ENCODE results near the gene REEP3.
"Not testable (repeated sequence)": the region's sequence is repeated elsewhere in the genome, so short reads cannot be mapped to it uniquely, and the experiment has no call there.

DNA sequence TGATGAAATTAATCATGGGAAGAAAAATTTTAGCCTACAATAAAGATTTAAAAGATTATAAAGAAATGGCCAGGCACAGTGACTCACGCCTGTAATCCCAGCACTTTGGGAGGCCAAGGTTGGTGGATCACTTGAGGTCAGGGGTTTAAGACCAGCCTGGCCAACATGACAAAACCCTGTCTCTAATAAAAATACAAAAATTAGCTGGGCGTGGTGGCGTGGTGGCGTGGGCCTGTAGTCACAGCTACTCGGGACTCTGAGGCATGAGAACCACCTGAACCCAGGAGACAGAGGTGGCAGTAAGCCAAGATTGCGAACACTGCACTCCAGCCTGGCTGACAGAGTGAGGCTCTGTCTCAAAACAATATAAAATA, 28.9 kb upstream of the REEP3 start:
- TF ChIP-seq, protein P1, sequence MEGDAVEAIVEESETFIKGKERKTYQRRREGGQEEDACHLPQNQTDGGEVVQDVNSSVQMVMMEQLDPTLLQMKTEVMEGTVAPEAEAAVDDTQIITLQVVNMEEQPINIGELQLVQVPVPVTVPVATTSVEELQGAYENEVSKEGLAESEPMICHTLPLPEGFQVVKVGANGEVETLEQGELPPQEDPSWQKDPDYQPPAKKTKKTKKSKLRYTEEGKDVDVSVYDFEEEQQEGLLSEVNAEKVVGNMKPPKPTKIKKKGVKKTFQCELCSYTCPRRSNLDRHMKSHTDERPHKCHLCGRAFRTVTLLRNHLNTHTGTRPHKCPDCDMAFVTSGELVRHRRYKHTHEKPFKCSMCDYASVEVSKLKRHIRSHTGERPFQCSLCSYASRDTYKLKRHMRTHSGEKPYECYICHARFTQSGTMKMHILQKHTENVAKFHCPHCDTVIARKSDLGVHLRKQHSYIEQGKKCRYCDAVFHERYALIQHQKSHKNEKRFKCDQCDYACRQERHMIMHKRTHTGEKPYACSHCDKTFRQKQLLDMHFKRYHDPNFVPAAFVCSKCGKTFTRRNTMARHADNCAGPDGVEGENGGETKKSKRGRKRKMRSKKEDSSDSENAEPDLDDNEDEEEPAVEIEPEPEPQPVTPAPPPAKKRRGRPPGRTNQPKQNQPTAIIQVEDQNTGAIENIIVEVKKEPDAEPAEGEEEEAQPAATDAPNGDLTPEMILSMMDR (conservative IDR thresholded peaks at IDR 0.05; ENCODE audit: low read length), result not testable (repeated sequence)
- not testable (repeated sequence) for TF ChIP-seq EZH2phosphoT487 (IDR thresholded peaks at IDR 0.05; ENCODE audit: borderline replicate concordance)

Measured in Loucy (cell line).